Measurements from ENCODE around the gene SNTN.

SNTN gene

GRCh38 chr3:63654211-63654610 lies 1.7 kb downstream of the SNTN start:
- TF ChIP-seq, protein P1, sequence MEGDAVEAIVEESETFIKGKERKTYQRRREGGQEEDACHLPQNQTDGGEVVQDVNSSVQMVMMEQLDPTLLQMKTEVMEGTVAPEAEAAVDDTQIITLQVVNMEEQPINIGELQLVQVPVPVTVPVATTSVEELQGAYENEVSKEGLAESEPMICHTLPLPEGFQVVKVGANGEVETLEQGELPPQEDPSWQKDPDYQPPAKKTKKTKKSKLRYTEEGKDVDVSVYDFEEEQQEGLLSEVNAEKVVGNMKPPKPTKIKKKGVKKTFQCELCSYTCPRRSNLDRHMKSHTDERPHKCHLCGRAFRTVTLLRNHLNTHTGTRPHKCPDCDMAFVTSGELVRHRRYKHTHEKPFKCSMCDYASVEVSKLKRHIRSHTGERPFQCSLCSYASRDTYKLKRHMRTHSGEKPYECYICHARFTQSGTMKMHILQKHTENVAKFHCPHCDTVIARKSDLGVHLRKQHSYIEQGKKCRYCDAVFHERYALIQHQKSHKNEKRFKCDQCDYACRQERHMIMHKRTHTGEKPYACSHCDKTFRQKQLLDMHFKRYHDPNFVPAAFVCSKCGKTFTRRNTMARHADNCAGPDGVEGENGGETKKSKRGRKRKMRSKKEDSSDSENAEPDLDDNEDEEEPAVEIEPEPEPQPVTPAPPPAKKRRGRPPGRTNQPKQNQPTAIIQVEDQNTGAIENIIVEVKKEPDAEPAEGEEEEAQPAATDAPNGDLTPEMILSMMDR (conservative IDR thresholded peaks at IDR 0.05), result no peak
- H3K27ac ChIP-seq, result no peak overlapping the region

- no peak overlapping the region for H3K27ac ChIP-seq
Measured at GRCh38 chr3:63654931-63655330, 2.5 kb downstream of the SNTN start.

DNA sequence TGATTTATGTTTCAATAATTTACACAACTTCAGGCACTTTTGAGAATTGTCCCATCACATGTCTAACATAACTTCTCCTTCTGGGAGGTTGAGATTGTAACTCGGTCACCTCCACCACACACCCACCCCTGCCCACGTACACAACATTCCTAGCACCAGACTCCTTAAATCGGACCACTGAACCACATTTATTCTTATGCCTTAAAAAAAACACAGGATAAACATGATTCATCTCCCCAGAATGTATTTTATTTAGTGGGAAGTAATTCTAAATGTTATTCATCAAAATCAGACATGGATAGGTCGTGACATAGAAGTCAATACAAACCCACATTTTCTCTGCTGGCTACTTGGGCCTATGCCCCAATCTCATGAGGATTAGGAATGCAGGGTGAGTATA lies 3.0 kb downstream of the SNTN start:
- TF ChIP-seq, protein P1 (conservative IDR thresholded peaks at IDR 0.05), result no peak

More at GRCh38 chr3:63654931-63655330, 2.5 kb downstream of the SNTN start:
- TF ChIP-seq, protein P1 (conservative IDR thresholded peaks at IDR 0.05), result no peak

GRCh38 chr3:63656786-63657185 lies 4.3 kb downstream of the SNTN start:
- TF ChIP-seq, protein P1 (conservative IDR thresholded peaks at IDR 0.05), result no peak
- no peak overlapping the region for H3K27ac ChIP-seq

More for the DNA sequence above, 3.0 kb downstream of the SNTN start:
- H3K27ac ChIP-seq, result no peak overlapping the region

DNA sequence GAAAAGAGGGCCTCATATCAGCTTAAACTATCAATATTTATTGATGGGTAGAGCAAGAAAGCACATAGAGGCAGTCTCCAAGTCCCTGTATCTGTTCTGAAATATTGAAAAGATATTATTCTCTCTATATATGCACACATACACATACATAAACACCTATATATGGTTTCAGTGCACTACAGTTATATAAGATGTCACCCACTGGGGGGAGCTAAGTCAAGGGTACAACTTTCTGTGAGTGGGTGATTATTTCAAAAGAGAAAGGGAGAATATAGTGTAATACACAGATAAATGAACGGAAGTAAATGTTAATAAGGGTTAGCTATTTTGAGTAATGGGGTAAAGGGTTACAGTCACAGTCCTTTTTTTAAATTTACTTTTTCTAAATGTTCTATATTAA lies 8.8 kb downstream of the SNTN start:
- H3K27ac ChIP-seq, result no peak overlapping the region
- TF ChIP-seq, protein P1 (conservative IDR thresholded peaks at IDR 0.05), result no peak

DNA sequence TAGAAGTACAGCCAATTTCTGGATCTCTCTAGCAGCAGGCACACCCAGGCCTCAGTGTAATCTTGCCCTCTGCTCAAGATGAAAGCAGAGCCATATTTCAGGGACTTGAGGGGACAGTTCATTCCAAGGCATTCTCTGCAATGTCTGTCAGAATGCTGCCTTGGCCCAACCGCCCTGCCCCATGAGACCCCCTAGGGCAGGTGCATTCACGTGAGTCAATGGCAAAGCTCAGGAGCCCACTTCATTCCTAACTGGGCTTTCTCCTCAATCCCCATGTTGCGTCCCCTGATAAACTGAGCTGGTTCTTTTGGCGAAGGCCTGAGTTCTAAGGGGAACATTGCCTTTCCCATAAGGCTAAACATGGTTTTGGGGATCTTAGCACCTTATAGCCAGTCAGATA lies 9.5 kb downstream of the SNTN start:
- TF ChIP-seq, protein P1 (conservative IDR thresholded peaks at IDR 0.05), result no peak
- H3K27ac ChIP-seq, result no peak overlapping the region

- TF ChIP-seq, protein P1 (conservative IDR thresholded peaks at IDR 0.05), result peak; percentile 65
- H3K27ac ChIP-seq, result no peak overlapping the region
Measured at GRCh38 chr3:63662500-63662899, 10.0 kb downstream of the SNTN start.
